ENCODE results near the gene NSMCE1. TPM values are rescaled to one million over a fixed set of nuclear protein-coding genes. Genes with fewer than 3 reads are reported as not detected.
A peak's percentile ranks its signal among the peaks of the same experiment; 100 is the strongest.

Gene NSMCE1
- total and polyA plus RNA-seq, 2 of the 8 experiments (the other 6 are each of a cell fraction or from before 2014, with no cell fraction given): 8.1 to 16.6 TPM

DNA sequence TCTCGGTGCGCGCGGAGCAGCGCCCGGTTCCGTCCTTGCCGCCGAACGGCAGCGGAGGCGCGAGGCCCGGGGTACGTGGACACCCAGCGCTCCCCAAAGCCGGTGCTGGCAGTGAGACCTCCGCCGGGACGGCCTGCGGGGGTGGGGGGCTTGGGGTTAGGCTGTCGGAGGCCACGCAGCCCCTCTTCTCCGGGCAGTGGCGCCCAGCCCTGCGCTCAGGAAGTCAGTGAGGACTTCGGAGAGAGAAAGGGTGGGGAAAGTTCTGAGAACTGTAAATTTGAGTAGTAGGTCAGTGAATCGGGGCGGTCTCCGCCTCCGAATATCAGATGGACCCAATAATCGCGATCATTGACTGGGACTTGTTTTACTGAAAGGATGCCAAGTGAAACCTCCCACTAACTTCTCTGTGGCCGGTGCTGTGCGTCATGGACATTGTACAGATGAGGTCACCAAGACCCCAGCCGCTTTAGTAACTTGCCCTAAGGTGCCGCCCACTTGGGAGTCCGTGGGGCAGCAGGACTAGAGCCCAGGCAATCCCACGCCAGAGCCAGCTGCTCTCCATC lies 45.7 kb upstream of the NSMCE1 start:
- POLR2A ChIA-PET (ENCODE audit: partially characterized antibody): no interaction called here
- CTCF ChIA-PET (ENCODE audit: partially characterized antibody): no interaction called here
- H3K4me3 ChIP-seq (ENCODE audit: extremely low read depth in 1 of 4, insufficient read depth in 2 of 4, low read depth in 3 of 4, low read length in 4 of 4): peak overlapping the region; percentile 66 to 100 (median 82)
- H4K5ac ChIP-seq (ENCODE audit: insufficient read length, low read depth, low read length): no peak overlapping the region
- H4K8ac ChIP-seq (ENCODE audit: extremely low read depth, insufficient read depth, low read length): peak overlapping the region; percentile 80; the same call in 1 of the 2 replicates
- no peak overlapping the region for H3K4ac ChIP-seq (replicated peaks; ENCODE audit: insufficient read length, low read depth, low read length)
- H3K23ac ChIP-seq (ENCODE audit: insufficient read length): no peak overlapping the region
- H2AK5ac ChIP-seq (ENCODE audit: low read depth, low read length): no peak overlapping the region
- peaks cover 15% of the 10 kb centered on the region for H3K79me1 ChIP-seq (ENCODE audit: low read depth, low read length)
- no peak overlapping the region for H3K14ac ChIP-seq (ENCODE audit: insufficient read length)
- H3K9ac ChIP-seq (replicated peaks in 1 of 4; ENCODE audit: extremely low read depth in 1 of 4, low read depth in 3 of 4, low read length in 3 of 4): peak overlapping the region; percentile 8 to 82 (median 66); a peak in 6 of 7 replicates
- H2AFZ ChIP-seq (ENCODE audit: low read length): no peak overlapping the region
- peak overlapping the region; percentile 76 for H4K91ac ChIP-seq (replicated peaks; ENCODE audit: insufficient read length, low read length)
- H3K4me1 ChIP-seq (replicated peaks in 1 of 4; ENCODE audit: control insufficient read depth in 3 of 4, insufficient read depth in 4 of 4, low read length in 3 of 4): peaks cover 8 to 20% (median 10%) of the 10 kb centered on the region in 4 experiments
- no peak for FAIRE-seq
- H2BK12ac ChIP-seq (ENCODE audit: low read depth, low read length): peak overlapping the region; percentile 60; the same call in 1 of the 2 replicates
- H2BK5ac ChIP-seq (ENCODE audit: low read depth, low read length): peak overlapping the region; percentile 44; the same call in 1 of the 2 replicates
- H3K23me2 ChIP-seq (ENCODE audit: low read depth, low read length): peaks cover 10% of the 10 kb centered on the region; the same call in 1 of the 2 replicates
- 6% methylated on average over 32 of the region's 39 CpGs; no CpG with 5 or more reads in 1 of the 2 experiments for WGBS, 2 experiments (ENCODE audit: extremely low coverage in 1 of 2, insufficient coverage in 1 of 2, insufficient read length in 1 of 2, insufficient replicate concordance in 2 of 2, low coverage in 1 of 2, low lambda C conversion rate in 2 of 2, missing lambda C conversion rate in 1 of 2)
- H2BK20ac ChIP-seq (ENCODE audit: low read length): no peak overlapping the region
- H4K20me1 ChIP-seq (replicated peaks in 1 of 2; ENCODE audit: control insufficient read depth in 1 of 2, insufficient read depth in 2 of 2, low read length in 2 of 2): peaks cover 4 to 5% of the 10 kb centered on the region in 2 experiments
- H3K27me3 ChIP-seq (replicated peaks in 1 of 4; ENCODE audit: control insufficient read depth in 3 of 4, extremely low read depth in 1 of 4, insufficient read depth in 3 of 4, low read length in 3 of 4): peaks cover 0 to 3% (median 2%) of the 10 kb centered on the region in 4 experiments; a peak in 3 of 7 replicates
- 0 out of 2 replicates have a peak overlapping the region, but pooled peaks have one; percentile 29 for H2BK15ac ChIP-seq (ENCODE audit: low read length)
- DNase-seq (ENCODE audit: low read depth in 1 of 2, low spot score in 2 of 2): peak in 1 of 2 experiments; percentile 72
- H3K56ac ChIP-seq (replicated peaks; ENCODE audit: insufficient read length, low read depth, low read length): no peak overlapping the region
- H3K36me3 ChIP-seq (ENCODE audit: control insufficient read depth in 2 of 4, insufficient read depth in 4 of 4, low read length in 3 of 4): no peaks in the 10 kb centered on the region
- peaks cover 0 to 30% of the 10 kb centered on the region in 2 experiments; a peak in 3 of 4 replicates for H3K79me2 ChIP-seq (ENCODE audit: control insufficient read depth in 1 of 2, insufficient read depth in 2 of 2, low read length in 2 of 2)
- no peak overlapping the region for H2BK120ac ChIP-seq (replicated peaks; ENCODE audit: low read depth, low read length)
- no peaks in the 10 kb centered on the region for H3K9me3 ChIP-seq (ENCODE audit: insufficient read depth in 2 of 2, low read depth in 1 of 2, low read length in 1 of 2)
- no peak overlapping the region; the same call in 1 of the 2 replicates for H3K27ac ChIP-seq (ENCODE audit: low read depth, low read length)
- peak overlapping the region; percentile 60 to 80 for H3K4me2 ChIP-seq (ENCODE audit: insufficient read depth in 1 of 2, low read depth in 2 of 2, low read length in 2 of 2)
- peak overlapping the region; percentile 78 for H3K18ac ChIP-seq (ENCODE audit: extremely low read depth, low read length)
- TF ChIP-seq CTBP2 (IDR thresholded peaks at IDR 0.05; ENCODE audit: borderline replicate concordance, insufficient read depth, insufficient read length, low read length) (no peak), RAD21 (IDR thresholded peaks at IDR 0.05 in 1 of 2, conservative IDR thresholded peaks at IDR 0.05 in 1 of 2; ENCODE audit: low read depth in 2 of 2, low read length in 2 of 2) (no peak), SIN3A (conservative IDR thresholded peaks at IDR 0.05 in 1 of 2, IDR thresholded peaks at IDR 0.05 in 1 of 2; ENCODE audit: low read depth in 1 of 2, low read length in 2 of 2) (no peak), HDAC6 (IDR thresholded peaks at IDR 0.05; ENCODE audit: low read depth, low read length) (no peak), MAFK (IDR thresholded peaks at IDR 0.05; ENCODE audit: low read depth, low read length) (no peak), JUN (IDR thresholded peaks at IDR 0.05; ENCODE audit: low read depth, low read length) (no peak)
- TF ChIP-seq, protein P1, sequence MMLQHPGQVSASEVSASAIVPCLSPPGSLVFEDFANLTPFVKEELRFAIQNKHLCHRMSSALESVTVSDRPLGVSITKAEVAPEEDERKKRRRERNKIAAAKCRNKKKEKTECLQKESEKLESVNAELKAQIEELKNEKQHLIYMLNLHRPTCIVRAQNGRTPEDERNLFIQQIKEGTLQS (IDR thresholded peaks at IDR 0.05; ENCODE audit: insufficient read depth, low read depth, low read length): no peak
- TF ChIP-seq, protein P2, sequence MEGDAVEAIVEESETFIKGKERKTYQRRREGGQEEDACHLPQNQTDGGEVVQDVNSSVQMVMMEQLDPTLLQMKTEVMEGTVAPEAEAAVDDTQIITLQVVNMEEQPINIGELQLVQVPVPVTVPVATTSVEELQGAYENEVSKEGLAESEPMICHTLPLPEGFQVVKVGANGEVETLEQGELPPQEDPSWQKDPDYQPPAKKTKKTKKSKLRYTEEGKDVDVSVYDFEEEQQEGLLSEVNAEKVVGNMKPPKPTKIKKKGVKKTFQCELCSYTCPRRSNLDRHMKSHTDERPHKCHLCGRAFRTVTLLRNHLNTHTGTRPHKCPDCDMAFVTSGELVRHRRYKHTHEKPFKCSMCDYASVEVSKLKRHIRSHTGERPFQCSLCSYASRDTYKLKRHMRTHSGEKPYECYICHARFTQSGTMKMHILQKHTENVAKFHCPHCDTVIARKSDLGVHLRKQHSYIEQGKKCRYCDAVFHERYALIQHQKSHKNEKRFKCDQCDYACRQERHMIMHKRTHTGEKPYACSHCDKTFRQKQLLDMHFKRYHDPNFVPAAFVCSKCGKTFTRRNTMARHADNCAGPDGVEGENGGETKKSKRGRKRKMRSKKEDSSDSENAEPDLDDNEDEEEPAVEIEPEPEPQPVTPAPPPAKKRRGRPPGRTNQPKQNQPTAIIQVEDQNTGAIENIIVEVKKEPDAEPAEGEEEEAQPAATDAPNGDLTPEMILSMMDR (IDR thresholded peaks at IDR 0.05; ENCODE audit: control extremely low read depth in 1 of 3, insufficient read depth in 1 of 3, low read depth in 1 of 3, low read length in 3 of 3): no peak

All from H1 (cell line).